Measurements from ENCODE around the gene NR3C2.

Gene NR3C2

DNA sequence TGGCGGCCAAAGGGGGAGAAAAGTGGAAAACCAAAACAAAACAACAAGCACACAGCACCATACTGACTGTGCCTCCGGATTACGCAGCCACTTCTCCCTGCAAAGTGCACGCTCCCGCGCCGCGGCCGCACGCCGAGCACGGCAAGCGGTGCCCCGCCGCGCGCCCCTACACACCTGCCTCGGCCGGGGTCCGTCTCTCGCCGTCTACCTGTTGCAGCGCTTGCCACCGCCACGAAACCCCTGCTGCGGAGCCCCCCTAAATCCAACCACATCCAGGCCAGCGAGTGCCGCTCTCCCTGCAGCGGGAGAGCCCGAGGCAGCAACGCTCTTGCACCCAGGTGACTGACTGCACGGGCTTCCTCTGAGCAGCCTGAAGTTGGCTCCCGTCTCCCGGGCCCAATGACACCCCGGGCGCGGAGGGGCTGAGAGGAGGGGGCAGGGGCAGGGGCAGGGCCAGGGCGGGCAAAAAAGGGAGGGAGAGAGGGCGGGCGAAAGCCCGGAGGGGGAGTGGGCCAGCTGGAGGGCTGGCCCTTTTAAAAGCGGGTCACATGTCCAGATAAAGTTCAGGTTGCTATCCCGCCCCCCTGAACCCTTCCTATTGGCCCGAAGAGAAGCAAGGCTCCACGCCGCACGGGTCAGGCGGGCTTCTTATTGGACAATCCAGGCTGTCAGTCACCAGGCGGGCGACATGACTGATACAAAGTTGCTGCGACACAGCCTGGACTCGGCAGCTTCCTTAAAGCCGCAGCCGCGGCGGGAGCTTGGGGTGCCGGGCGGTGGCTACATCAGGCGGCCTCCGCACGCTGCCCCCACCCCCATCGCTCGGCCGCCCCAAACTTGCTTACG is at the start of gene NR3C2:
Gene NR3C2 (minus strand): TSS at position 429 of the 846 bp plus-strand sequence.
- peak; percentile 90 to 93 for DNase-seq (ENCODE audit: low read depth in 2 of 2)

DNA sequence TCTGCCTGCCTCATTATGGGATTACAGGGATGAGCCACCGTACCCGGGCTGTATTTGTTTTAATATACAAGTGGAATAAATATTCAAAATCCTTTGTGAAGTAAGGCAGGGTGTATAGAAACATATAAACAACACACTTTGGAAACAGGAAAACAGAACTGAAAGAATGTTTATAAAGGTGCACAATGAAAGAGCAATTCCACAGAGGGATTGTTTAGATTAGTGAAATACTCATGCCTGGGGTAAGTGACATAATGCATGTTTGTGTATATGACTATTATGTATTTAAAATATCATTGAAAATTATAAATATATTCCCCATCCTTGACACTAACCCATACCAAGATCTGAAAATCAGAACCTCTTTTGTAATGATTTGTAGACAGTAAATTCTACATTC is 45.0 kb upstream of the NR3C2 start:
- DNase-seq (ENCODE audit: low read depth in 2 of 2): no peak

DNA sequence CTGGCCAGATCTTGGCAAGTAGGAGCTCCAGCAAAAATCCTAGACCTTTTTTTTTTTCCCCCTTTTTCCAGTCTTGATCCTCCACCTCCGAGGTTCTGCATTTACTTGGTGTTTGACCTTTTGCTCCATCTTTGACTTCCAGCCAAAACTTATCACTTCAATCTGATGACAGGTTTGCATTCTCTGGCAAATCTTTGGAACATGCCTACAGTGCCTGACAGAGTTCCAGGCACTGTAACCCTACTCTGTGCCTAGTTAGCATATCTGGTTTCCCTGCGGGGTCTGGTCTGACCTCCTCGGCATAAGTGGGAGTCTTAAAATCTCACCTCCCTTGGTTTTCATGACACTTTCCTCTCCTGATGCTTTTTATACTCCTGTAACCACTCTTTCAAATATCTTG is 39.4 kb upstream of the NR3C2 start:
- DNase-seq (ENCODE audit: low read depth in 2 of 2): no peak

DNA sequence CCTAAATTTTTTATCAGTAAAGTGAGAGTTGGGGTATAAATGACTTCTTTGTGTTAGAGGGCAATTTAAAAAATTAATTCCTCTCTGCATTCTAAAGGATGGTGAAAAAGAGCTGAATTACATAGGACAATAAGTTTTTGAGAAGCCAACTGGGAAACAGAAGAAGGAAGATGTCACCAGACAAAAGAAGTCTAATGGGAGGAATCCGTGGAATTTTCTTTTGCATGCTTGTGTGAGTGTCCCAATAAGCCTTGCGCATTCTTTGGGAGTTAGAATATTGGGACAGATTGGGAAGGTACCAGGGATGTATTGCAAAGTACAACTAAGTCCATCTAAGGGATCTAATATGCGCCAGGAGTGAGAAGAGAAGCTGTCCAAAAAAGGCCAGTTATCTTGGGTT is 35.1 kb upstream of the NR3C2 start:
- no peak for DNase-seq (ENCODE audit: low read depth in 2 of 2)

DNA sequence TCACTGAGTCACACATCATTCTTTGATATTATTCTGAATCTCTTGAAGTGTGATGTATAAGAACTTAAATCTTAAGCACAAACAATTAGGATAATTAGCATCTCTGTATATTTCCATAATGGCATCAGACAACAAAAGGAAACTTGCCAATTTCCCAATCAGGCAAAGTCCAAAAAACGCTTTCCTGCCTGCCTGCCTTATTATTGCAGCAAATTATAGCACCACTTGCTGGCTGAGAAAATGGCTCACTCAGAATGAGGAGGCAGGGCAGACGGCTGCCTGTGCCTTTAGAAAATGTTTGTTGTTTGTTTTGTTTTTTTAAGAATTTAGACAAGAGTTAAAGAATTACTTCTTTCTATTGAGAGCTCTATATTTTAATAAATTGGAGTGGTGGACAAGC is 27.7 kb upstream of the NR3C2 start:
- no peak for DNase-seq (ENCODE audit: low read depth in 2 of 2)

DNA sequence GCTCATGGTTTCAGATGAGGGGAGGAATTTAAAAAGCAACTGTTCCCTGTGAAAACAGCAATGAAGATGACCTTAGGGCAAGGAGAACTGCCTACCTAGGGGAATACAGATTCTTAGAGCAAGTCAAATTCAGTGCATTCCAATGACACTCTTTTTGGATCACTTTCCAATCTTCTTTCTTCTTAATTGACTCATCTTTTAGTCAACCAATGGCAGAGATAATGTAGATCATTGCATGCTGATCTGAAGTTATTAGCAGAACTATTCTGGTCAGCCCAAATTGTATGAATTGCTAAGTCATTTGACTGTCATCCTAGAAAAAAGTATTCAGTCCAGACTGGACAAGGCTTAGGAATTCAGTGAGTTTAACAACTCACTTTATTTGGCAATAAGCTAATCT is 12.6 kb upstream of the NR3C2 start:
- no peak for DNase-seq (ENCODE audit: low read depth in 2 of 2)

DNA sequence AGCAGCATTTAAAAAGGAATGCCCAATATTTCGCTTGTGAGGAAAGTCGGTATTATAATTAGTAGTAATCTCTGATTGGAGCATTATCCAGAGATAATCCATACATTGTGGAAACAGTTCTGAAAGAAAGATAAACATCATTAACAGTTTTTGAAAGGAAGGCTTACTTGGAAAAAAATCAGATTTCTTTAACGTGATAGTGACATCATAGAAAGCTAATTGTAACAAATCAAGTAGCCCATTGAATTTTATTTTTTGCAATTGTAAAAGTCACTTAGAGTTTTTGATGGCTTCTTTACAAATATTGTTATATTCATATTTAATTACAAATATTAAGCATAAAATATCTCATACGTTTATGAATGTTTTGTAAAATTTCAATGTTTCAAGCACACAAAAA is 11.6 kb upstream of the NR3C2 start:
- no peak for DNase-seq (ENCODE audit: low read depth in 2 of 2)

DNA sequence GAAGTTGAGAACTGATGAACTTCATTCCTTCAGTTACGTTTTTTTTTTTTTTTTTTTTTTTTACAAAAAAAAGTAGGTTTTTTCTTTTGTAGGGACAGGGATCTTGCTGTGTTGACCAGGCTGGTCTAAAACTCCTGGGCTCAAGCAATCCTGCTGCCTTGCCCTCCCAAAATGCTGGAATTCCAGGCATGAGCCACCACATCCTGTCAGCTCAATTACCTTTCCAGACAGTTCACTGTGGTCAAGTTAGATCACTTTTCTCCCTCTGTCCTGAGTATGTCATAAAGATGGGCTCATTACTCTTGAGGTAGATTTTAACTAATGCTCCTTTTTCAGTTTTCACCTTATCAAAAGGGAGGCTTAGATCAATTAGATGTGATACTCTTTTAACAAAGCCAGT is 10.8 kb upstream of the NR3C2 start:
- DNase-seq (ENCODE audit: low read depth in 2 of 2): no peak

DNA sequence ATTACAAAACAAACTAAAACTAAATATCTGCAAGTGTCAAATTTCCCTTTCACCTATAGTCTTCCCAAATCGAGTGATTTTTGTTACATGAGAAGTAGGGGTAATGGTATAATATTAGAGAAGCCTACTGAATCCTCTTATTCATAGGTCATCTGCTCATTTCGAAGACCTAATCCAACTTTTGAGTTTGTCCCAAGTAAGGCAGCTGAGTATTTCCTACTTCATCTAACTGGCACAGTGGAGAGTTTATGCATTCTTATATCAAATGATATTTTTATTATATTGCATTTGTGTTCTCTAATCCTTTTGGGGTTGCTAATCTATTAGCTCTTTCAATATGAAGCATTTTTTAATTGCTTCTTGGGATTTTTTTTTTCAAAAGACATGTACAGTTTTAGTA is 7.7 kb upstream of the NR3C2 start:
- DNase-seq (ENCODE audit: low read depth in 2 of 2): no peak

DNA sequence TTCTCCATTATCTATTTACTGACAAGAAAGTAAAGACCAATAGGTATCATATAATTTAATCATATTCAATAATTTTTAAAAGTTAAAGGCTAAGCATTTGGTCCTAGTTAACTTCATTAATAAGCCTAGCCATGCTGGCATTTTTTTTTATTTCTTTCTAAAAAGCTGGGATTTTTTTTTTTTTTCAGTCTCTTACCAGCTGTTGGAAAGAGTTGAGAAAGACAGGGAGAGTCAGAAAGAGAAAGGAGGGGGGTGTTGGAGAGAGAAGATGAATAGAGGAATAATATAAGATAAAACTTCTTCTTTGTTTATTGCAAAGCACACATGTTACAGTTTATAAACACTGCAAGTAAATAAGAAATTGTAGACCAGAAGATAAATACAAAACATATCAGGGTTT is 5.9 kb upstream of the NR3C2 start:
- no peak for DNase-seq (ENCODE audit: low read depth in 2 of 2)

DNA sequence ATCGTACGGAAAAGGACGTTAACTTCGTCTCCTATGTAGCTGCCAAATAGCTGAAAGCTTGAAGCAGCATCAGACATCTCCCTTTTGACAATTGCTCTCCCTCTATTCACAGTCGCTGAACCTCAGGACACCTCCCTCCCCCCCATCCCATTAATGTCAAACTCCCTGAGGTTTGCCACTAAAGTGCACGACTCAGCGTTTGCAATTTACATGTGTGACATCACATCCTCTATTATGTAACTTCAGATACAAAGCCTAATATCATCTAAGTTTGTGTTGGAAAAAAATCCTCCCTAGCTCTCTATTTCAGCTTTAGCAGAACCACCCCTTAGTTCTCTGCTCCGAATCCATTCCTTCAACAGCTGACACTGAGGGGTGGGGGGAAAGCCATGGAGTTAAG is 5.5 kb upstream of the NR3C2 start:
- DNase-seq (ENCODE audit: low read depth in 2 of 2): no peak

DNA sequence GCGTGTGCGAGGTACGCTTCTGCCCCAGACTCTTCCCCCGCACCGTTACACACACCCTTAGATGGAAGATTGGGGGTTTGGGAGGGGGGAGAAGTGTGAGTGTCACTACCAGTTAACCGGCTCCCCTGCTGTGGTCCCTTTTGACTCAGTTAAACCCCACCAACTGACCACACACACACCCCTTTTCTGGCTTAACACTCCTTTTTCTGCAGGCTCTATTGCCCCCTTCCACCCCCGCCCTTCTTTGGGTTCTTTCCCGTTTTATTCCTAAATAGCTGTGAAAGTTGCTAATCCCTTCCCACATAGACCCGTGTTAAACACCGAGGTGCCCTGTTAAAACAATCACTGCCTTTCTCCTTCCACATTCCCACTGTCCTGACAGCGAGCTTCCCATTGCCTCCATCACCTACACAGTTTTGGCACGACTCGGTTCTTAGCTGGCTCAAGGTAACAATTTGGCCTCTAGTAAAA is 3.7 kb upstream of the NR3C2 start:
- DNase-seq (ENCODE audit: low read depth in 2 of 2): no peak

DNA sequence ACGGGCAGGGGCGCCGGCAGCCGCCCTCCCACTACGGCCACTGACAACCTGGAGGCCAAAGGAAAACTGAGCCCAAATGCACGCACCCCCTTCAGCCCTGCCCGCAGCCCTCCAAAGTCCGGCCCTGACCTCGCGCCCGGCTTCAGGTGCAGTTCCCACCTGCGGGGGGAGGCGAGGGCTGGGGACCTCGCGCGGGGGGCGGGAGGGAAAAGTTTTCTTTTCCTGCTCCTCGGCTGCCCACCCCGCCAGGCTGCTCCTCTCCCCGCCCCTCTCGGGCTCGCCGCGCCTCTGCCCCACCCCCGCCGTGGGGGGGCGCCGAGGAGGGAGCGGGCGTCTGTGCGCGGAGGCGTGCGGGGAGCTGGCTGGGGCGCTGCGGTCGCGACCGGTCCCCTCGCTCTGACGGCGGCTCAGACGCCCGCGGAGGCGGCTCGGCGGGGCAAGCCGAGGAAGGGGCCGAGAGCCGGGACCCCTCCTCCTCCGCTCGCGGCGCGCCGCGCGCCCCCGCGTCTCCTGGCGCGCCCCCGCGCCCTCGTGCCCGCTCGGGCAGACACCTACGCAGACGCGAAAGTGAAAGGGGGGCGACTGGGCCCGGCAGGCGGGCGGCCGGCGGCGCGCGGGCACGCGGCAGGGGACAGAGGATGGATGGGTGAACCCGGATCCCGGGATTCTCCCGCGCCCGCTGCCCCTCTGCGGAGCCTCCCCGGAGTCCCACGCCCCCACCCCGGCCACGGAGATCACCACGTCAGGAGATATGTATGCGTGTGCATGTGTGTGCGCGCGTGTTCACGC is 3.1 kb upstream of the NR3C2 start:
- DNase-seq (ENCODE audit: low read depth in 2 of 2): peak; percentile 48 to 61

DNA sequence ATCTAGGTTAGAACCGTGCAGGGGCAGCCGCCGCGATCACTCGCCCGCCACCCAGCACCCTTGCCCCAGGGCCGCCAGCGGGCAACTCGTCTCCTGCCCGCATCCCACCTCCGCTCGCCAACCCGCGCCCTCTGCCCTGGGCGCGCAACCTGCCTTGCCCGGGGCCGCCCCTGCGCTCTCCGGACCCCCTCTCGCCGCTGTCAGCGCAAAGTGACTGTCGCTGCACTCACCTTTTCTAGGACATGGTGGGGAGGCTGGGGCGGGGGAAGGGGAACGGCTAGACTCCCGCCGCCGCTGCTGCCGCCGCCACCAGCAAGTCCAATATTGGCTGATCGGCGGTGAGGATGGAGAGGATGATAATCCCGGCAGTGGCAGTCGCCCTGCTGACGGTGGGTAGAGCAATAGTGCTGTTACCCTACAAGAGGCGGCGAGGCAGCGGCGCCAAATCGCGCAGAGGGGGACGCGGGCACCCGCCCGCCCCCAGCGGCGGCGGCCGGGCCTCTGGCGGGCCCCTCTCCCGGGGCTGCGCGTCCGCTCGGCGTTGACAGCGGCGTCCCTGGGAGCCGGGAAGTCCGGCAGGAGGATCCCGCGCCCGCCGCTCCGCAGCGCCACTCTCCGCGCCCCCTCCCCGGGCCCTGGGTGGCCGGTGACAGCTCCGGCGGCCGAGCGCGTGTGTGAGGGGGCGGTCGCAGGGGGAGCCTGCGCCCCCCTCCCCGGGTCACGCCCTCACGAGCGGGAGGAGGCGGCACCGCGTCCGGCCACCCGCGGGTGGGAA is 2.3 kb upstream of the NR3C2 start:
- peak in 1 of 2 donors; percentile 21 for DNase-seq (ENCODE audit: low read depth in 2 of 2)

DNA sequence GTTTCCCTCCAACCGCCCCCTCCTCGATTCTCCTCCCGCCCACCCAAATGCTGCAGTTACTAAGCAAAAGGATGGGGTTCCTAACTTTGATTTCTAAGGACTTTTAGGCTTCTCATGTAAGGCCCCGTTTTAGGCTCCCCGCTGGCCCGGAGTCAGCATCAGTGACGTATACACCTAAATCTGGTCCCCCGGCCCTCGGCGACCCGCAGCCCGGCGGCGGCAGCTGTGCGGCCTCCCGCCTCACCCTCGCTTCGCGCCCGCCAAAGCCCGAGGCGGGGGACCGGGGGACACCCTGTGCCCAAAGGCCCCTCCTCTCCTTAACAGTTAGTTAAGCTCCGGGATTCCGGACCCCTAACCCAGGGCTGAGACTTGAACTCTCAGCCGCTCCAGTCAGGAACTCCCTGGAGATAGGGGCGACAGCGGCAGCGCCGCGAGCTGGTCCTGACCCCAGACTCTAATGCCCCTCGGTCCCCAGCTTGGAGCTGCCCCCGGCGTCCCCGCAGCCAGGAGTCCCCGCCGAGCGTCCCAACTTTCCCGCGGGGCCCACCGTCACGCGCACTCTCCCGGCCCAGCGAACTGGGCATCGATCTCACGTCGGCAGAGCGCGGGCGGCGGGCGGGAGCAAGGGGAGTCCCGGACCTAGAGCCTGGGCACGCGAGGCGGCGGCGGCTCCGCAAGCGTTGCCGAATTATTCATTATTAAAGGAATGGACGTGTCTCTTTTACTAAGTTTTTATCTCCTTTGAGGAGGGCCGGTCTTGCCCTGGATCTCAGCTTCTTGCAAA is 1.5 kb upstream of the NR3C2 start:
- peak in 1 of 2 donors; percentile 11 for DNase-seq (ENCODE audit: low read depth in 2 of 2)

DNA sequence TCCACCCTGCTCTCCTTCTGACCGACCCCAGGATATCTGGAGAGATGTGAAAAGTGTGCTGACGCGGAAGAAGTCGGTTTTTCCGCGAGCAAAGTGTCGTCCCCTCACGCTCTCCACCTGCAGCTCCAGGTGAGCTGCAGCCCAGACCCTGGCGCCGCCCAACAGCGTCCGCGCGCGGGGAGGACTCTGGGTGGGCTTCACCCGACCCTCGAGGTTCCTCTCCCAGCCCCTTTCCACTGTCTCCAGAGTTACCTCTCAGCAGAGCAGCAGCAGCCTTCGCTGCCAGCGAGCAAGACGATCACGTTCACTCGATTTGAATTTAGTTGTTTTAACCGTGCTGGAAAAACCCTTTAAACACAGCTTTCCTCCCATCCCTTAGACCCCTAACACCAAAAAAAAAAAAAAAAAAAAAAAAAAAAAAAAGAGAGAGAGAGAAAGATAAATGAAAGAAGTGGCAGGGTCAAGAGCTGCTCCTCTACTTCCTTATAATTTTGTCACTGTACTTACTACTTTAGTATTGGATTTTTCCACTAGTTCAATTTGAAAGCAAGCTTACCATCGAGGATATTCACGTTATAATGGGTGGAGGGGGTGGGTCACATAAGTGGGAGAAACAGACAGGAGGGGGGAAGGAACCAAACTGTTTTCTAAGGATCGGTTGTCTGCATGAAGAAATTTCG is 758 bp upstream of the NR3C2 start:
- DNase-seq (ENCODE audit: low read depth in 2 of 2): peak in 1 of 2 donors; percentile 12

DNA sequence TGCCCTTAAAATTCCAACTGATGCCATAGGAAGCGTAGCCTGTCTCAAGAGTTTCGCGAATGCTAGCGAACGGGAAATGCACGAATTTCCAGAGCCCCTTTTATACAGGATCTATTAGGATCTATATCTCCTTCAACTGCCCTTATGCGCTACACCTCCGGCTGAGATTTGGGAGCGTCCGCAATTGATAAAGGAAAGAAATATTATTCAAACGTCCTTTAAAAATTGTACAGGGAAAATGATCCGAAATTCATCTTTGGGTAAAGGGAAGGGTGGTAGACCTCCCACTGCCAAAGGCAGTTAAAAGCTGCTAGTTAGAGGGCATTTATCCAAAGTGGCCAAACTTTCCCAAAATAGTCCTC is 609 bp downstream of the NR3C2 start:
- no peak for DNase-seq (ENCODE audit: low read depth in 2 of 2)

DNA sequence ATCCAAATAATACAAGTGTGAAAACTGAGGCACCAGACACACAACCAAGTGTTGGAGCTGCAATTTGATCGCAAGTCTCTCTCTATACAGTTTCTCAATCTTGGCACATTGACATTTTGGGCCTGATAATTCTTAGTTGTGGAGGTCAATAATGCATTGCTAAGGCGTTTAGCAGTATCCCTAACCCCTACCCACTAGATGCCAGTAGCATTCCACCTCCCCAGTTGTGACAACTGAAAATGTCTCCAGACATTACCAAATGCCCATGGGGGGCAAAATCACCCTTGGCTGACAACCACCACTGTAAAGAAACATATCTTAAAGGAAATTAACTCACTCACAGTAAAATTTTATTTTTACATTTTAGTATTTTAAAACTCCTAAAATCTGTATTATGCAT is 4.2 kb downstream of the NR3C2 start:
- DNase-seq (ENCODE audit: low read depth in 2 of 2): no peak

DNA sequence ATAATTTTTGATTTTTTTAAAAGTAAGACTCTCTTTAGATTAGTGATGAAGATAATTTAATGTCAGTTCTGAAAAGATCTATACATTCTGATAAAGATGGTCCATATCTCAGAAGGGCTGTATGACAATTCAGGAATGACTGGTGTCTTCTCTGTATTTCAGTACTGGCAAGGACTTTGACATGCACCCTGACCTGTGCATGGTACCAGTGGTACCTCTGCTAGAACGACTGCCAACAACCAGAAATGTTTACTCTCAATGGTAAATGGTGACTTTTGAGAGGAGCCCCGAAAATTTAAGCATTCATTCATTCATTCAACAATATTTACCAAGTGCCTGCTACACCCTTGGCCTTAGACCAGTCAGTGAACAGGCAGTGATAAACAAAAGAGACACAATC is 4.8 kb downstream of the NR3C2 start:
- no peak for DNase-seq (ENCODE audit: low read depth in 2 of 2)

DNA sequence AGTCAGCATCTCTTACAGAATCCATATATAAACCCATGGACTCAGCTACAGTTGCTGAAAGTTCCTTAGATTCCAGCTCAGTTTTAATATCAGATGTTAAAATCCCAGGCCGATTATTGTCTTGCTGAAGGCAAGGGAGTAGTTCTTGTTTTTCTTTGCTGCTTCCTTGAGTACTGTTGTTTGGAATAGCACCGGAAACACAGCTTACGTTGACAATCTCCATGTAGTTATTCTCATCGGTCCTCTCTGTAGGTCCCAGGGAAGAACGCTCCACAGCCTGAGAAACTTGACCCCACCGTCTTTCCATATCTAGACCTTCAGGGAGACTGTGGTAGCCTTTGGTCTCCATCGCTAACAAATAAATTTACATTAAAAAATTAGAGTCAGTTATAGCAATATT is 5.7 kb downstream of the NR3C2 start:
- no peak for DNase-seq (ENCODE audit: low read depth in 2 of 2)
